Iris pigment epithelial cell (primary cell): Measurements from ENCODE around the gene TAGLN3.

Experiments
- DNase-seq: peaks from one replicate; pipeline ENCODE4 v3.0.0-alpha.2; 2011; ENCODE audit warnings: low read depth

The TAGLN3 gene

DNA sequence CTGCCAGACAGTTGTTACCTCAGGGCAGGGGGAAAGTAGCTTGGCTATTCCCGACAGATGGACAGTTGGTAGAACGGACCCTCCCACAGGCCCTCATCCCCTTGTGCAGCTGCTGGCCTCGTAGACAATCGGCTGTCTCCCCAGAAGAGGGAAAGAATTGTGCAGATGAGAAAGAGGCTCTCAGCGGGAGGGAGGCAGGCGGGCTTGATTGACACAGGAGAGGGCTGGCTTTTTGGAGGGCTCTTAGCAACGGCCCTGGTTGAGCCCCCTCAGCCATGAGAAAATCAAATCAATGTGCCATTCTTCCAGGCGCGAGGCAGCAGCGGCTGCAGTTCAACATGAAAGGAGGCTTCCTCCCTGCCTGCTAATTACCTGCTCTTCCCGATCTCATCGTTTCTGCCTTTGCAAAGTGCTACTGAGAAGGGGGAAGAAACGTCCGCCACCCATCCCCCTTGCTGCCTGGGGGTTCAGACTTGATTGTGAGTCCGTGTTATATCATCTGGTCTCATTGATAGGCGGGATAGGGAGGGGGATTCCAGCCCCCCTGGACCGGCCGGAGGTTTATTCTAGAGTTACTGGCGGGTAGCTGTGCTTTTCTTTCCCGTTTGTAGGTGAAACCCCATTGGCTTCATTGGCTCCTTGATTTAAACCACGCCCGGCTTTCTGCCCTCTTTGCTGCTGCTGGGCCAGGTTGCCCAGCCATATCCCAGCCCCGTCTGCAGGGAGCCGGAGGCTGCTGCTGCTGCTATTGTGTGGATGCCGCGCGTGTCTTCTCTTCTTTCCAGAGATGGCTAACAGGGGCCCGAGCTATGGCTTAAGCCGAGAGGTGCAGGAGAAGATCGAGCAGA, at the start of gene TAGLN3:
Gene TAGLN3 (plus strand): TSS at position 287 of the 848 bp plus-strand sequence. CDS start 501 bp downstream, at position 788.
- peak; percentile 22 for DNase-seq

DNA sequence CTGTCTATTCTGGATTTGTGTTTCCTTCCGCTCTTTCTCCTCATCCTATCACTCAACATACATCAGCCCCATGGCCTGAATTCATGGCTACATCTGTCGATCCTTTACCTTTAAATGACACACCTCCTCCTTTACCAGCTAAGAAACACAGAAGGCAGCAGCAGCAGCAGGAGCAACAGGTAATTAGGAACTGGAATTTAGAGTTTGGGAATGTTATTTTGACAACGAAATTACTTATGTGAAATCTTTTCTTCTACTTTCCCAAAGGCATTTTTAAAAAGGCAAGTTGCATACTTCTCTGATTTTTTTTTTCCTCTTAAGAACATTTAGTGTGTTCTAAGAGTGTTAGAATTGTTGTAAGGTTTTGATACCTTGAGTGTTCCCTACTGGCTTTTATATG, 49.0 kb upstream of the TAGLN3 start:
- no peak for DNase-seq

DNA sequence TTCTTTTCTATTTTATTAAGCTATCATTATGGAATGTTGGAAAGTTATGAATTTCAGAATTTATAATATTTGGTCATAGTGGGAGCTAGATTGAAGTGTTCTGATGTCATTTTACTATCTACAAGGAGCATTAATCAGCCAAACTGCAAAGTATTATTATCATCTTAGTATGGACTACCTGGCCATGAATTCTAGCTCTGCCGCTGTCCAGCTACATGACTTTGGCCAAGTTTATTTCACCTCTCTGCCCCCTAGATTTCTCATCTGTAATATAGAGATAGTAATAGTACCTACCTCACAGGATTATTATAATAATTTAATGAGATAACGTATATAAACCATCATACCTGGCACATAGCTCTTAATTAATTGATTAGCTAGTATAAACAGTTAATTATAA, 47.7 kb upstream of the TAGLN3 start:
- DNase-seq = no peak

DNA sequence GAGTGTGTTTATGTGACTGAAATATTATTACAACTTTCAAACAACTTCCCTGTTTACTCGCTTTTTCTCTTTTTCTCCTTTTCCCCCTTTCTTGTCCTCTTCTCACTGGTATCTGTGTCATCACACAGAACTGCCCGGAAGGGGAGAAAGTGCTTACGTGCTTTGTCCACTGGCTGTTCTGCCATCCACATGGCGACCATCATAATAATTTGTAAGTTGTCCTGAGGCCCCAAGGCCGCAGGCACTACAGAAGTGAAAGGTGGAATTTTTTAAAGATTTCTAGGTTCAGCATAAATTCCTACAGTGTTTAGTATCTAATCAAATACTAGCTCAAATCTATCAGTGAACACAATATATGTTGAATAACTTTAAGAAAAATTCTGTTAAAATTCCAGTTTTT, 46.6 kb upstream of the TAGLN3 start:
- DNase-seq = no peak

DNA sequence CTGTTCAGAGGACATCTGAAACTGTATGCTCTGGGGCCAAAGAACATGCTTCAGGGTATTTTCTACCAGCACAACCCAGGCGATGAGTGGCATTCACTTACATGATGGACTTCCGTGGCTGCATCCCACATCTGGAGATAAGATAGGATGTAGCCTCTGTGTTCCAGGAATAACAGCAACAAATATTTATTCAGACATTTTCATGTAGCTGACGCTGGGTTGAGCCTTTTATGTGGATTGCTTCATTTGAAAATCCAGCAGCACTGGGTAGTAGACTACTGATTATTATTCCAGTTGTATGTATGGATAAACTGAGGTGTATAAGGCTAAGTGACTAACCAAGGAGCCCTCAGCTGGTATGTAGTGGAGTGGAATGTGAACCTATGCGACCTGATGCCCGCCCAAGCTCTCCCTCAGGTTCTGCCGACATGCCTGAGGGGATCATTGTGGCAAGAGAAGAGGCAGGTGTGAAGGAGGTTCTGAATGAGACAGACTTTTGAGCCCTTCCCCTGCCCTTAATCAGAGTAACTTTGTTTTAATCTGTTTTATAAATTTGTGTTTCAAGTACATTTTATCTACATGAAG, 45.8 kb upstream of the TAGLN3 start:
- DNase-seq = no peak

DNA sequence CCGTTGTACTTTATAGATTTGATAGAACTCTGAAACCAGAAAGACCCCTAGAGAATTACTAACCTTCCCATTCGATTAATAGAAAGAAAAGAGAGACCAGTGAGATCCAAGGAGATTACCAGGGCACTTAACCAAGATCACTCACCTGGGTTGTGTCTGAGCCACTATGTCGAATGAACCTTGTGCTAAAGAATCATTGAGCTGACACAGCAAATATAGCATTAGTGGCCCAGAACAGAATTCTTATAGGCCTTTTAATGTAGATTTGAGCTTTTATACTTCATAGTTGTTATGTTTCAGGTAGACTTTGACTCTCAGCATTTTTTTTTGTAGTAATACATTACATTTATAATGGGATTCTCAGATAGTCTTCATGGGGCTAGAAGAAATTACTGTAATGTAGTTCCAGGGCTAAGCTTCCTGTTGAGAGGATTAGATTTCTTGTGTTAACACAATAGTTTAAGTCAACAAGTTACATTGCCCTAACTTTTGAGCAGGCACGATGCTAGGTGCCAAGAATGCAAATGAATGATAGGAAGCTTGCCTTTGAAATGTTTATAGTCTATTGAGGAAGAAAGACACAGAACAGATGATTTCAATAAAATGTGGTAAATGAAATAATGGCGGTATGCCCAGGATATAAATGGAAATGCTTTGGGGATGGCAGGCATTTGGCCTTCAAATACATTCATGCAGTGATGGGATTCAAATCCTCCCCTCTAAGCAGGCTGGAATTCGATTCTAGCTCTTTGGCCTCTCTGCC, 44.3 kb upstream of the TAGLN3 start:
- no peak for DNase-seq

DNA sequence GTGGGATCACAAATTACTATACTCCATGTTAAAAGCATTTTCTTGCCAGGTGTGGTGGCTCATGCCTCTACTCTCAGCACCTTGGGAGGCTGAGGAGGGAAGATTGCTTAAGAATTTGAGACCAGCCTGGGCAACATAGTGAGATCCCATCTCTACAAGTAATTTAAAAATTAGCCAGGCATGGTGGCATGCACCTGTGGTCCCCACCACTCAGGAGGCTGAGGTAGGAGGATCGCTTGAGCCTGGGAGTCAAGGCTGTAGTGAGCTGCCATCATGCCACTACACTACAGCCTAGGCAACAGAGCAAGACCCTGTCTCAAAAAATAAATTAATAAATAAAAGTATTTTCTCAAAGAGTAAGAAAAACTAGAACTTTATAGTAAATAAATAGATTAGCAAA, 42.8 kb upstream of the TAGLN3 start:
- DNase-seq = no peak

DNA sequence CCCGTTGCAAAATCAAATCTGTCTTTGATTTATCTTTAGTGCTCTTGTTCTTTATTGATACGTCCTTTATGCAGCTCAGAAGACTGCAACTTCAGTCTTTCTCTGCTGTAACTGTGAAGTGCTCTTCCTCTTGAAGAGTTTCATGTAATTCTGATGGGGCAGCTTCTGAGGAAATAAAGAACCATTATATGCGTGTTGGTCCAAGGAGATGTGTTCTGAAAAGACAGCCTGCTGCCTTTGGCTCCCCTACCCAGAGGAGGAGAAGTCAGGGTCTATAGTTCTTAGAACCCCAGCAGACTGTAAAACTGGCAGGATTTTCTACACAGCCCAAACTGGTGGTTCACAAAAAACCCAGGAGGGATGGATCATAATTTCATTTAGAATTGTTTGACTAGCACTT, 42.3 kb upstream of the TAGLN3 start:
- DNase-seq = no peak

DNA sequence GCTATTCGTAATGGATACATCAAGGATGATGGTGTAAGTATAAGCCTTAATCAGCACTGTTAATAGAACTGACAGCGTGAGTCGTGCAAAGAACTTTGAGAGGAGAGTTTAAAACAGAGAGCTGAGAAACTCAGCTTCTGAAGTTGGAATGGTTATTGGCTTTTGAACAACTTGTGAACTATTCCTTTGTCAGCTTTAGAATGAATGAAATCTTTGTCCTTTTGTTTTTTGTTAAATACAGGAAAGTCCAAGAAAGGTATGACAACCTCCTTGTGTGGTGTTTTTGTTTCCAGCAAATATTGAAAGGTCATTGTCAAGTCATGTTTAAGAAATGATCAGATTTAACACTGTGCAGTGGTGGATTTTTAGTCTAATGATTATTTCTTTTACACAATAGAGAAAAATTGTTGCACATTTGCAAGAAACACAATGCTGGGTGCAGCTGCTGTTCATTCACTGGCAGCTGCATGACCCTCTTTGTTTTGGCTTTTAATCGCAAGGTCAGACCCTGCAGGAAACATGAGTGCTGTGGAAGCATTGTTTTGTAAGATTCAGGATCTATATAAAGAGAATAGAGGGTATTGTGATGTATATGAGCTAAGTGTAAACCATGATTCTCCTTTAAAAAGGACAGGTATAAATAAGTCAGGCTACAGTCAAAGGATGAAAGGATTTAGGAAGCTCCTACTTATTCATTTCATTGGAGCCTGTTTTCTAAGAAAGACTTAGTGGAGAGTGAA, 41.6 kb upstream of the TAGLN3 start:
- no peak for DNase-seq

DNA sequence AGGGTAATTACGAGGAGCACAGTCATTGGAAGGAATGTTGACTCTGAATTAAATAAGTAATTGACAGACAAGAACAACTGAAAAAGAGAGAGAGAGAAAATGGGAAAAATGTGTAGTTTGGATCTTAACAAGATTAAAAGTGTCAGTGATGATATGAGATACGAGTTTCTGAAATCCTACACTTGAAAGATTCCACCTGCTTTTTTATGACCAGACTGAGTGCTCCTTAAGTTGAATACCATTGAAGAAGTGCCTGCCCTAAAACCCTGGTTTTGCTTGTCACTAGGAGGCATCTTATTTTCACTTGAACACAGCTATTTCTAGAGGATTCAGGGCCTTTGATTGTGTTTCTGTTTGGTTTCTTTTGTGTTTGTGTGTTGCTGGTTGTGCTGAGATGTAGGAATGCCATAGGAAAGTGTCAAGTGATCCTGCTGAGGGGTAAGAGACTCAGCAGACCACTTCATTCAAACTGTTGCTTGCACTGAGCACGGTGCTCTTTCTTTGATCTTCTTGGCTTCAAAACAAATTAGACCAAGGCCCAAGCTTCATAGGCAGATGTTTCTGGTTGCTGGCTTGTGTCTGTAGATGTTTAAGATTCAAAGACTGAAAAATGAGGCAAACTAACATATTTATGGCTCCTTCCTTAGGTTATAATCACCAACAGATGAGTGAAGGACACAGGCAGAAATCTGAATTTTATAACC, 37.1 kb upstream of the TAGLN3 start:
- DNase-seq = no peak

DNA sequence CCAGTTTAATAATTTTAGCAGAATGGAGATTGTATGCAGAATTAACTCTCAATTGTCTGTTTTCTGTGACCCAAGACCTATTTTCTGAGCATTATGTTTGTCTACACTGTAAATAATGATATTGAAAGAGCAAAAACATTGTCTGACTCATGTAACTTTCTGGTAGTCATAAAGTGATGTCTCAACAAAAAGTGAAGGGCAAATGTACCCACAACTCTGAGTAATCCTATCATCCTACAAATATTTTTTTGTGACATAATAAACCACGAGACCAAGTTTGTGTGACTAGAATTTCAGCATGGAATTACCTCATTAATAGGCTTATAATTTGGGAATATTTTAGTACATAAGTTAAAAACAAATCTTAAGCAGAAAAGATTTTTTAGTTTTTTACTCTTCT, 35.3 kb upstream of the TAGLN3 start:
- peak; percentile 91 for DNase-seq

DNA sequence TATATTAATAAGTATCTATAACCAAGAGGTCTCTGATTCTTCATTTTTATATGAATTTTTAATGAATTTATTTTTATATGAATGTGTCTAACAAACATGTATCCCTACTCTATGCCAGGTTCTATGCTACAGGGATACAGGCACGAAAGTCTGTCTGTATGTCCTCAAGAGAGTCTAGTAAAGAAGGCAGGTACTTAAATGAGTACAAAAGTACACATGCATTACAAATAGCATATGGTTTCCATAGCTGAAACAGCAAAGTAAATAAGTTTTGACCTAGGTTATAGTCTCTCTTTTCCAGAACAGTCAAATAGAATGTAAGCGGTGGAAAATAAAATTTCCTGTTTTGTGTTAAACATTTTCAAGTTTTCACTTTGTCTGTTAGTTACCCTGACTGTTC, 33.2 kb upstream of the TAGLN3 start:
- DNase-seq = no peak

DNA sequence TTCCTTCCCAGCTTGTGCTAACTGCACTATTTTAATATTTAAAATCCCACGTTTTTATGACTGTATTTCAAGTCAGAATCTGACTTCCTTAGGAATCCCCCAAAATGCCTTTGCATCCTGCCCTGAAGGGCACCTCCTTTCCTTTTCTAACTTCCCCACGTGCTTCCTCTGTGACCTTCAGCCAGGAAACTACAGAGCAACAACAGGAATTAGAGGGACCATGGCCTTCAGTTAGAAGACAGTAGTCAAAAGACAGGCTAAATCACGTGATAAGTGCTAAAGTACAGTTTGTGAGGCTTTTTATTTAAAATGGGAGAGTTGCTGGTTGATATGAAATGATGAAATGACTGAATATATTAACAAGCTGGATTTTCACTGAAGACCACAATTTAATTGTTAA, 31.7 kb upstream of the TAGLN3 start:
- no peak for DNase-seq

DNA sequence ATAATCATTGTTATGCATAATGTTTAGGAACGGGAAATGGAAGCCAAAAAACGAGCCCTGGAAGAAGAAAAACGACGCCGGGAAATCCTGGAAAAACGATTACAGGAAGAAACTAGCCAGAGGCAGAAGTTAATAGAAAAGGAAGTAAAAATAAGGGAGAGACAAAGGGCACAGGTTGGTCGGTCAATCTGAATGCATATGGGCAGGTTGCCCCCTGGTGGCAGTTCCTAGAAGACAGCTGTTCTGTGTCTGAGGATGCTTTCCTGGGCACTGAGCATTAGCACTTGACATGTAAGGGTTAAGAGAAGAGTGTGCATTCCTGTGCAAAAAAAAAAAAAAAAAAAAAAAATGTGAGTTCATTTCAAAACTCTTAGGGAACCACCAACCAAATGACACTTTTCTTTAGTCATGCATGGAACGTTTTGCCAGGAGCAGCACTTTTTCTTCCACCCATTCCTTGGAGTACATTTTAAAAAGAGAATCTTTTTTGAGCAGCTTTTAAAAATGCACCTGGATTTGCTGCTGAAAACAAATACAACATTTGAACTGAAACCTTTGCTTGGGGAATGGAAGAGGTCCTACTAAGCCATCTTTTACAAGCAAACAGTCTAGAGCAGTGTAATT, 31.0 kb upstream of the TAGLN3 start:
- peak; percentile 79 for DNase-seq

DNA sequence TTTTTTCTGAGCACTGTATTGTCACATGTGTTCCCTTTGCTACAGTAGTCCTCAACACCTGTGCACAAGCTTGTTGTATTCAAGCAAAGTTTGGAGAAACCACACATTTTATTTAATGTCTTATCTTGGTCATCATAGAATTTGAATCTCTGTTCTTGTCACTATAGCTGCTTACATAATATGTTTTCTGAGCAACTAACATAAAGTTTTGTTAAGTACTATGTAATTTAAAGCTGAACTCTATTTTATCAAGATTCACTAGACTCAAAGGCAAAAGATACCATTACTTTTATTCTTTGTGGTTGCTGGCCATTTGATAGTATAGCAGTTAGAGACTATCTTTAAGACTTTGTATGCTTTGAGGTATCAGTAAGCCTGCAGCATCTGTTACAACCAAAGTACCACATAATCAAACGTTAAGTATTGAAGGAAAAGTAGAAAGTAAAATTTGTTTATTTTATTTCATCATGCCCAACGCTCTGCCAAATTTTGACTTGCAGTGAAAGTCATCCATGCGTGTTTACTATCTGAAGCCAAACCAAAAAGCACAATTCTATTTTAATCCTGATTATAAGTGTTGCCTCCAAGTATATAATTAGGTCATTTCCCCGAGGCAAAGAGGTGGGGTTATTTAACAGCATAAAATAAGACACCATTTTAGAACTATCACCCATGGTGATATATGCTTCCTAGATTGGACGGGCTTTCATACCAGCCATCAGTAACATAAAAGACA, 30.2 kb upstream of the TAGLN3 start:
- DNase-seq = no peak

DNA sequence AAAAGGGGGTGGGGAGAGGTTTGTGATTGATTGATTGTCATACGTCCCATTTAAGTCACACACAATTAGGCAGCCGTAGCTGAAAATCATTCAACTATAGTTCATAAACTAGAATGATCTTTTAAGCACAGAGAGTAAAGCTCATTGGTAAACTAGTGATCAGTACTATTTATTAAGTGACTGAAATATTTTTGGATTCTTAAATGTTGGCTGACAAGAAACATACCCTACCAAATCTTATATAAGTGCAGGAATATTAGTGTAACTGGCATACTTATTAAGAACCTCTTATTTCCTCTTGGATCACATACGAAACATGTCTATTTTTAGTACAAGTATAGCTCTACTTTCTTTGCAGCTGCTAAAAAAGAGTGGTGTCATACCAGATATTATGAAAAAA, 28.3 kb upstream of the TAGLN3 start:
- DNase-seq = no peak

DNA sequence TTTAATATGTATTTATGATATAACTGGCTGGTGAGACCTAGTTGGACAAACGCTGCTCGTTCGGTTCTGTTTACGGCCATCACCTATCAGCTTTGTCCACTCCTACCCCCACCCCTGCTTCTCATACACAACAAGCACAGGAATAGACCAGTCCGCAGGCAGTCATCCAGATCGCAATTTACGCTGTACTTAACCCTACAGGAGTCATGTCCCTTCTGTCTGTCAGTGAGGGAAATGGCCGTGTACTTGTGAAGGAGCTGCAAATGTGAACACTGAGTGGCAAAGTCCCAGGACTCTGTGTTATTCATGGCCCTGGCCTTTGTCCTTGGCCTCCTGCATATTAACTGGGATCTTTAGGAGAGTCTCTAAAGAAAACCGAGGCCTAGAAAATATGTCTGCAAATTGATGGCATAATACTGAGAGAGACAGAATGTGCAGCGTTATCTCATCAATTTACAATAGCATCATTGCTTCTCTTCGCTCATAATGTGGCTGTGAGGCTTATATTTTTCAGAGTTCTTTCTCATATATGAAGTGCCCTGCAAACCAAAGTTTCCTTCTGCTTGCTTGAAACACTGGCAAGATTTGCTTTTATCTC, 27.1 kb upstream of the TAGLN3 start:
- no peak for DNase-seq

DNA sequence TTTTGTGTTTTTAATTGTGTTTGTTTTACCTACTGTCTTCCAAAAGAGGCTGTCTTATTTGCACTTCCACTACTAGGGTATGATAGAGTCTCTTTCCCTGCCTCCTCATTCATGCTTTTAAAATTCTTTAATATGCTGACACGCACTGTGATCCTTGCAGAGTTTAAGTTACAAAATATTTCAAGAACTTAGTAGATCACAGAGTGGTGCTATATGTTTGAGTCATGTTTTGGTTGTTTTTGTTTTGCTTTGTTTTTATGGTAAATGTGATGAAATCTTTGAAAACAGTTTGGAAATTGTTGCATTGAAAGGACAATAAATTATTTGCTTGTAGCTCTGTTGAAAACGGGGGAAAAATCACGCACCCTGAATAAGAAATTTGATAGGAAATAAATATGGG, 25.8 kb upstream of the TAGLN3 start:
- DNase-seq = no peak

DNA sequence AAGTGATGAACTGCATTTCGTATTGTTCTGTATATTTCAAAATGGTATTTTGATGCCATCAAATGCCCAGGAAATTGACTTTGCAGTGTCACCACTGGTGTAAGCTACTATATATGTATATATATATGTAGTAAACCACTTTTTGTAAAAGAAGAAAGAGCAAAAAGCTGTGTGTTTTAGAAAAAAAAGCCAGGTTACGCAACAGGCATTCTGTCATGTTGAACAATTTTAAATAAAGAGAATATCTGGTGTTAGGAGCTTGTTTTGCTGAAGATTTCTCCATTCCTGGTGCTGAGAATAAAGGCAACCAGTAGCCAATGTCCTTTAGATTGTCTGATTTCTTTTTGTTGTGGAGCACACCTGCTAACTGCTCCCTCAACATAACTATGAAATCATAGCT, 23.6 kb upstream of the TAGLN3 start:
- DNase-seq = no peak

DNA sequence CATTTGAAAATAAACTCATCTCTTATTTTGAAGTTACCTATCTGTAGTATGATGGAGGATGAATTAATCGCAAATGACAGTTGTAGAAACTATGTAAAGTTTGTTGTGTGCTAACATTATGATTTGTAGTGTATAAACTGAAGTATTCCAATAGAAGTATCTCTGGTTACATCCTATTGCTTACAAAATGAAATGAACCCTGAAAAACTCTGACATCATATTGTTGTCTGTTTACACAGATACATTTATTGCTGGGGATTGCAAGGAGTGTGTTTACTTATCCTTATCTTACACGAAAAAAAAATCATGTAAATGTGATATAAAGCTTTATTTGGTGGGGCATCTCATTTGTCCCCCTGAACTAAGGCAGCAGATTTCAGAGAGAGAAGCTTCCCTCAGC, 22.5 kb upstream of the TAGLN3 start:
- no peak for DNase-seq
